ENCODE data around the gene TAF15. TPM values are rescaled to one million over a fixed set of nuclear protein-coding genes. Genes with fewer than 3 reads are reported as not detected.

The TAF15 gene
- total and polyA plus RNA-seq, 7 donors: 55.9 to 147 (median 61.1) TPM

GRCh38 chr17:35868737-35869136 lies 59.5 kb downstream of the TAF15 start, which contains the start of gene HEATR9:
Gene HEATR9, minus strand, starts transcription at chr17:35868891. Its CDS starts 149 bp downstream, at chr17:35868742.
- H3K4me1 ChIP-seq: peaks cover 0 to 11% (median 3%) of the 10 kb centered on the region in 4 donors
- no peak within 1 kb of the TSS for H3K27ac ChIP-seq
- DNase-seq: no peak
- WGBS, 2 donors: 86 to 90% methylated on average over 3 of the region's 3 CpGs
- no peaks in the 10 kb centered on the region for H3K36me3 ChIP-seq
- no peak for TF ChIP-seq POLR2A (IDR thresholded peaks at IDR 0.05)
- TF ChIP-seq EP300 (IDR thresholded peaks at IDR 0.05): no peak
- TF ChIP-seq CTCF (IDR thresholded peaks at IDR 0.05): no peak
- no peak for TF ChIP-seq POLR2AphosphoS5 (IDR thresholded peaks at IDR 0.05)
- intact Hi-C loops (cut with DNase I): no loop called here
- no peak within 1 kb of the TSS for H3K4me3 ChIP-seq
- H3K27me3 ChIP-seq: no peaks in the 10 kb centered on the region
- H3K9me3 ChIP-seq: no peaks in the 10 kb centered on the region

DNA sequence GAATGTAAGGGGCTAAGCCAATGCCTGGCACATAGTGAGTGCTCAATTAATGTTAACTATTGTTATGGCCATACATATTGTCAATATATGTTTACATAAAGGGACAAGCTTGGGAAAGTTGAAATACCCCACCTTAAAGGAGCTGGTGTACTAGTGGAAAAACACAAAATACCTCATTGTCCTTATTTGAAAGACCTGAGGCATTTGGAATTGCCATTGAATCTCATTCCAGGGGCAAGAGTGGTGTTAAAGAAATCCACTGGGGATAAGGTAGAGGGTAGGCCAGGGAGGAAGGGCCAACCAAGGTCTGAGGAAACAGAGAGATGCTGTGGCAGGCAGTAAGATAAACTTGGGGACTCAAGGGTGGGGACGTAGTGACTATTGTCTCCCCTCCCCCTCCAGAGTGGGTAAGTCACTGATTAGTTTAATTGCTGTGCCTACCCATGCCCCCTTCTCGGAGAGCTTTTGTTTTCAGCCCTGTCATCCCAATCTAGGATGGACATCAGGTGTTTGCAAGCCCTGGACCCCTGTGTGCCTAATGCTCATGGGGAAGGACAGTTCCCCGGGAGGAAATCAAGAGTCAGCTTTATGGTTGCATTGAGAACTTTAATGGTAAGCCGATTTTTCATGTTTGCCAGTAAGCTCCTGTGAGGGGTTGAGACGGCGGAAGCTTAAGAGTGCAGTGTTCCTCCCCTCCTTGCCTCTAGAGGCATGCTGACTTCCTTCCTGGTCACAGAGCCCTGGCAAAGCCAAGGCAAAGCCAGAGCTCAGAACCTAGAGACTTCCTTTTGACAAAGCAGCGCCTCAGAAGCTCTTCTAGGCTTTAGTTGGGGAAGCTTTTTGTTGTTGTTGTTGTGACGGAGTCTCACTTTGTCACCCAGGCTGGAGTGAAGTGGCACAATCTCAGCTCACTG lies 61.9 kb downstream of the TAF15 start:
- no peak overlapping the region for H3K27ac ChIP-seq
- peaks cover 0 to 5% (median 2%) of the 10 kb centered on the region in 4 donors for H3K4me1 ChIP-seq
- TF ChIP-seq POLR2A (IDR thresholded peaks at IDR 0.05): no peak
- TF ChIP-seq POLR2AphosphoS5 (IDR thresholded peaks at IDR 0.05): no peak
- no peak for TF ChIP-seq CTCF (IDR thresholded peaks at IDR 0.05)
- no peak for TF ChIP-seq EP300 (IDR thresholded peaks at IDR 0.05)
- no peaks in the 10 kb centered on the region for H3K27me3 ChIP-seq
- no peaks in the 10 kb centered on the region for H3K36me3 ChIP-seq
- WGBS, 2 donors: 58 to 82% methylated on average over 8 of the region's 8 CpGs
- no peak for DNase-seq
- intact Hi-C loops (cut with DNase I): no loop called here
- no peak overlapping the region for H3K4me3 ChIP-seq
- no peaks in the 10 kb centered on the region for H3K9me3 ChIP-seq

DNA sequence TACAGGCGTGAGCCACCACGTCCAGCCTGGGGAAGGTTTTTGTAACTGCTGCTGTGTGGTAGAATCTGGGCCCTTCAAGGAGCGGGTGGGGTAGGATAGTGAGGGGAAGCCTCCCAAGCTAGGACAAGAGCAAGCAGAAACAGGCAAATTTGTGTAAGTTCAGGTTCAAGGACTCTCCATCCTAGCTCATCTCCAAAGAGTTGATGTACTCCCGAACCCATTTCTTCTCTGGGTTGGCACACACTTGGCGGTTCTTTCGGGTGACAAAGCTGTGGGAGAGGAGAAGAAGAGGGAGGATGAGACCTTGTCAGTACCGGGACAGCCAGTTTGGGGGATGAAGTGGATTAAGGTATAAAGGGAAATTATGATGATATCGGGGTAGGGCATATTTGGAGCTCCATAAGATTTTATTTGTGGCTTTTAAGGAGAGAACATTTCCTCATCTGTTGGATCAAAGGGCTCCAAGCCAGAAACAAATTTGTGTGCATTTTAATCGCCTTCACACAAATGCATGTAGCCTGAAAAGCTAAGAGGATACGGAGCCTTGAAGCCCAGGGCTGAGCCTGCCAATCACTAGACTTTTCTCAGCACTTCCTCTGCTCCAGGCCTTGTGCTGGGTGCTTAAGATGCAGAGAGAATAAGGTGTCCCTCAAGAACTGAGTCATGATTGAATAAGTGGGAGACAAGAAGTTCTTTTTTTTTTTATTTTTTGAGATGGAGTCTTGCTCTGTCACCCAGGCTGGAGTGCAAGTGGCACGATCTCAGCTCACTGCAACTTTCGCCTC lies 63.1 kb downstream of the TAF15 start:
- Histone ChIP-seq H3K4me3 (no peak overlapping the region), H3K4me1 (no peaks in the 10 kb centered on the region), H3K36me3 (no peaks in the 10 kb centered on the region), H3K9me3 (no peaks in the 10 kb centered on the region), H3K27me3 (no peaks in the 10 kb centered on the region), H3K27ac (no peak overlapping the region)
- no peak for TF ChIP-seq POLR2AphosphoS5 (IDR thresholded peaks at IDR 0.05)
- no peak for TF ChIP-seq CTCF (IDR thresholded peaks at IDR 0.05)
- TF ChIP-seq POLR2A (IDR thresholded peaks at IDR 0.05): no peak
- TF ChIP-seq EP300 (IDR thresholded peaks at IDR 0.05): no peak
- intact Hi-C loops (cut with DNase I): no loop called here
- no peak for DNase-seq
- WGBS, 2 donors: 96% methylated on average over 12 of the region's 12 CpGs

DNA sequence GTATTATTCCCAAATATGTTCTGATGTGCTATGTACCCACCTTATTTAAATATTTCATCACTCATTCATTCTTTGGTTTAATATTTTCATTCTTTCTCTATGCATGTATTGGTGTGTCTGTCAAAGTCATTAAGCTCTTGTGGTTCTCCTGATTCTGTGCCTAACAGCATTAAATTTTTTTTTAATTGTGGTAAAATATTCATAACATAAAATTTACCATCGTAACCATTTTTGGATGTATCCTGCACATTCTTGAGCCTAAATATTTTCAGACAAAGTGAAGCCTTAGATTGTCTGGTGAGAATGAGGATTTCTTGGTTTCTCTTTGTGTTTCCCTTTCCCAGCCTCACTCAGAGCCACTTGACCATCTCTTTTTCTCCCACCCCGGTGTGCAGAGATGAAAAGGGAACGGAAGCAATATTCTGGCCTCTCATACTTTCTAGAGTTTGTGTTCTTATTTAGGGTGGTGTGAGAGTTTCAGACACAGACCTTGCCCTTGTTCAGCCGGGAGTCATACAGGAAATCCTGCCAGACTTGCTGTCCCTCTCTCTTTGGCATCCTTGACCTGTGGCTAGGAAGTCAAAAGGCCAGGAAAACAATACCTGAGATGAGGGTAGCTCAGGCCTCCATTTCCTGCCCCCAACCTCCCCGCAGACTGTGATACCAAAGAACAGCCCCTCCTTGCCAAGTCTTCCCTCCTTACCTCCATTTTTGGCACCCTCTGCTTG lies 66.0 kb downstream of the TAF15 start:
- H3K27me3 ChIP-seq: no peaks in the 10 kb centered on the region
- no peak overlapping the region for H3K27ac ChIP-seq
- intact Hi-C loops (cut with DNase I): no loop called here
- H3K9me3 ChIP-seq: no peaks in the 10 kb centered on the region
- no peak for TF ChIP-seq POLR2AphosphoS5 (IDR thresholded peaks at IDR 0.05)
- TF ChIP-seq EP300 (IDR thresholded peaks at IDR 0.05): no peak
- no peak for TF ChIP-seq CTCF (IDR thresholded peaks at IDR 0.05)
- TF ChIP-seq POLR2A (IDR thresholded peaks at IDR 0.05): no peak
- H3K36me3 ChIP-seq: no peaks in the 10 kb centered on the region
- H3K4me1 ChIP-seq: no peaks in the 10 kb centered on the region
- DNase-seq: no peak
- 52 to 67% methylated on average over 5 of the region's 5 CpGs for WGBS, 2 donors
- H3K4me3 ChIP-seq: no peak overlapping the region

Data from sigmoid colon (tissue), 7 donors.